NK-92 treated with Interleukin-12 subunit alpha and Interleukin-12 subunit beta, amount 100 ng/mL, for 24 hours (cell line): Measurements from ENCODE around the gene SLC2A5.

Source experiments
- DNase-seq: peaks from one replicate; lab custom pipeline; 2025; lab: John Stamatoyannopoulos, UW

The SLC2A5 gene

DNA sequence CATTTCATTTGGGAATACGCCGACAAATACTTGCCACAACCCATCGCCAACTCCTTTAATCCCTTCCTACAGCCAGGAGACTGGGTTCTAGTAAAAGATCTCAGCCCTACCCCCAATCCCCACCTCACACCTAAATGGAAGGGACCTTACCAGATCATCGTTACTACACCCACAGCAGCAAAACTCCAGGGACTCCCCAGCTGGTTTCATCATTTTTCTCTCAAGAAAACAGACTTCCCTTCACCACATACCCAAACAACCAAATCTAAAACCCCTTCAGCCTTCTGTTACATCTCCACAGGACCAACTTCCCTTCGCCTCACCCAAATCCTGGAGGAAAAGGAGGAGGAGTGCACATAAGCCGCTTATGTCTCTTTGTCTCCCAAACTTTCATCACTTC, 23.7 kb upstream of the SLC2A5 start:
- DNase-seq = no peak

DNA sequence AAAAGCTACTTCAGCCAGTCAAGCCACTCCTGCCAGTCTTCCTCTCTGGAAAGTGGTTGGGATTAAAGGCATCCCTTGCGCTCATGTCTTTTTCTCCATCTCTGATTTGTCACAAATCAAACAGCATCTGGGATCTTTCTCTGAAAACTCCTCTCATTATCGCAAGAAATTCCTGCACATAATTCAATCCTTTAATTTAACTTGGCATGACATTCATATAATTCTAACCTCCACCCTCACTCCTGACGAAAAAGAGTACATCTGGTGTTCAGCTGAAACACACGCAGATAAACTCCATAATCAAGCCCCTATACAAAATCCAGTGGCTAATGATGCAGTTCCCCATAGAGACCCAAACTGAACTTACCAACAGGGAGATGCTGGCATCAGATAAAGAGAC, 19.4 kb upstream of the SLC2A5 start:
- no peak for DNase-seq

DNA sequence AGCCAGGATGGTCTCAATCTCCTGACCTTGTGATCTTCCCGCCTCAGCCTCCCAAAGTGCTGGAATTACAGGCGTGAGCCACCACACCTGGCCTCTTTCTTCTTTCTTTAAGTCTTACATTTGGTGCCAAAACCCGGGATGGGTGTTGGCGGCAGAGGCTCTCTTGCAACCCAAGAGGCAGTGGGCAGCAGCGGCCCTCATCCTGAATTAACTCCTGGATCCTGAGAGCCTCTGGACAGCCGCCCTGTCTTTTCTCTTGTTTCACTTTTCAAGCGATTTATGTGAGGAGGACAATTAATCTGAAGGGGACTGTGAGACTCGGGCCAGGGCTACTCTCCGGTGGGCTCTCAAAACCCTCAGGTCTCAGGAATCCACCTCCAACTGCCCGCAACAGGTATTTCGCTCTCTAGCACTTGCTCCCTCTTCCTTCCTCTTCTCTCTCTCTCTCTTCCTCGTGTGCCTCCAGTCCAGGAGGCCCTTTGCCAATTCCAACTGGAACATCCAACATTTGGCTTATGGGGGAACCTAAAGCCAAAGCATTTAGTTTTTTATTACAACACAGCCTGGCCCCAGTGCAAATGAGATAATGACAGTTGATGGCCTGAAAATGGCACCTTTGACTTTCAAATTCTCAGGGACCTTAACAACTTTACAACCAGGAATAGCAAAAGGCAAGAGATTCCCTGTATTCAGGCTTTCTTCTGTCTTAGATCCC, 18.1 kb upstream of the SLC2A5 start:
- no peak for DNase-seq

GRCh38 chr1:9086796-9087195, 17.4 kb upstream of the SLC2A5 start:
- no peak for DNase-seq

DNA sequence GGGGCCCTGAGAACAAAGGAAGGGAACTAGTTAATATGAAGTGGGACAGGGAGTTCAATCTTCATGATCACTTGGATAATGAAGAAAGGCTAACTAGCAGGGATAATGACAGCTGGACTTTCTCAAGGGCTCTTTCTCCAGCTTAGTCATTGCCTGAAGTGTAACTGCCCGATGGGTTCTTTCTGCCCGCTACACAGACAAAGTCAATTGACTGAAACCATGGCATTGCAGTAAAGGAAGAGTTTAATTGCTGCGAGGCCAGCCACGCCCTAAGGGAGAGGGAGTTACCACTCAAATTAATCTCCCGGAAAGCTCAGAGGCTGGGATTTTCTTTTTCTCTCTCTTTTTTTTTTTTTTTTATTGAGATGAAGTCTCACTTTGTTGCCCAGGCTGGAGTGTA, 16.6 kb upstream of the SLC2A5 start:
- no peak for DNase-seq

DNA sequence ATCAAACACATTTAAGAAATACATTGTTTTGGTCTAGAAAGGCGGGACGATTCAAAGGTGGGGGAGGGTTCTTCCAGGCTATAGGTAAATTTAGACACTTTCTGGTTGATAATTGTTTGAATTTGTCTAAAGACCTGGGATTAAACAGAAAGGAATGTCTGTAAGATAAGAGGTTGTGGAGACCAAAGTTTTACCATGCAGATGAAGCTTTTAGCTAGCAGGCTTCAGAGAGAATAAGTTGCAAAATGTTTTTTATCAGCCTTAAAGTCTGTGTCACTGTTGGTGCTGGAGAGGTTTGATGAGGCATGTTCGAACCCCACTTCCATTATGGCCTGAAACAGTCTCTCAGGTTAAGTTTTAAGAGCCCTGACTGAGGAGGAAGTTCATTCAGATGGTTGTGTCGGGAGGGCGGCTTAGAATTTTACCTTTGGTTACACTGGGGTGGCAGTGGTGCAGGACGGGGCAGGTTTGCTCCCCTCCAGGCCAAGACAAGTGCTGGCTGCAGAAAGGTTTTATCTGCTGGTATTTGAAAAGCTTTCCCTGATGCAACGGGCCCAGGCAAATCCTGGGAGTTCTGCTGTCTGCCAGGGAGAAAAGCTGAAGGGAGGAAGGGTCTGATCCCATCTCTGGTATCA, 16.0 kb upstream of the SLC2A5 start:
- no peak for DNase-seq

- no peak for DNase-seq
Observed at GRCh38 chr1:9084906-9085305, 15.5 kb upstream of the SLC2A5 start.

DNA sequence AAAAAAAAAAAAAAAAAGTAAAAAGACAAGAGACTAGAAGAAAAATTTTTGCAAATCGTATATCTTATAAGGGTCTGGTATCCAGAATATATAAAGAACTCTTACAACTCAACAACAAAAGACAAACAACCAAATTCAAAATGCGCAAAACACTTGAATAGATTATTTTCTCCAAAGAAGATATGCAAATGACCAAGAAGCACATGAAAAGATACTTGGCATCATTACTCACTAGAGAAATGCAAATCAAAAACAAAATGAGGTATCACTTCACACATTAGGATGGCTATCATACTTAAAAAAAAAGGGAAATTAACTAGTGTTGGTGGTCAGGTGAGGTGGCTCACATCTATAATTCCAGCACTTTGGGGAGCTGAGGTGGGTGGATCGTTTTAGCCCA, 12.0 kb upstream of the SLC2A5 start:
- DNase-seq = no peak

GRCh38 chr1:9080705-9081291, 11.4 kb upstream of the SLC2A5 start:
- DNase-seq = no peak

DNA sequence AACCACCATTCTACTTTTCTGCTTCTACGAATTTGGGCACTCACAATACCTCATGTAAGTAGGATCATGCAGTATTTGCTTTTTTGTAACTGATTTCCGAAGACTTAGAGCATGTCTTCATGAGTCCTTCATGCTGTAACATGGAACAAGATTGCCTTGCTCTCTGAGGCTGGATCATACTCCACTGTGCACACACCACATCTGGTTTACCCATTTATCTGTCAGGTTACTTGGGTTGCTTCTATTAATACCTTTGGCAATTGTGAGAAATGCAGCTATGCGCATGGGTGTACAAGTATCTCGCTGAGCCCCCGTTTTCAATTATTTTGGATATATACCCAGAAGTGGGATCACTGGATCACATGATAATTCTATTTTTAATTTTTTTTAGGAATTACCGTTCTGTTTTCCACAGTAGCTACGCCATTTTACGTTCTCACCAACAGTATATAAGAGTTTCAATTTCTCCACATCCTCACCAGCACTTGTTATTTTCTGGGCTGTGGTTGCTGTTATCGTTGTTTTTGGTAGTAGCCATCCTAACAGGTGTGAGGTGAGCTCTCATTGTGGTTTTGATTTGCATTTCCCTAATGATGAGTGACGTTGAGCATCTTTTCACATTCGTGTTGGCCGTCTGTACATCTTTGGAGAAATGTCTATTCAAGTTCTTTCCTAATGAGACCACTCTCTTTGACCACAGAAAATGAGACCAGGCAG, 10.7 kb upstream of the SLC2A5 start:
- DNase-seq = no peak

- DNase-seq = no peak
Observed at GRCh38 chr1:9078752-9079500, 9.5 kb upstream of the SLC2A5 start.

DNA sequence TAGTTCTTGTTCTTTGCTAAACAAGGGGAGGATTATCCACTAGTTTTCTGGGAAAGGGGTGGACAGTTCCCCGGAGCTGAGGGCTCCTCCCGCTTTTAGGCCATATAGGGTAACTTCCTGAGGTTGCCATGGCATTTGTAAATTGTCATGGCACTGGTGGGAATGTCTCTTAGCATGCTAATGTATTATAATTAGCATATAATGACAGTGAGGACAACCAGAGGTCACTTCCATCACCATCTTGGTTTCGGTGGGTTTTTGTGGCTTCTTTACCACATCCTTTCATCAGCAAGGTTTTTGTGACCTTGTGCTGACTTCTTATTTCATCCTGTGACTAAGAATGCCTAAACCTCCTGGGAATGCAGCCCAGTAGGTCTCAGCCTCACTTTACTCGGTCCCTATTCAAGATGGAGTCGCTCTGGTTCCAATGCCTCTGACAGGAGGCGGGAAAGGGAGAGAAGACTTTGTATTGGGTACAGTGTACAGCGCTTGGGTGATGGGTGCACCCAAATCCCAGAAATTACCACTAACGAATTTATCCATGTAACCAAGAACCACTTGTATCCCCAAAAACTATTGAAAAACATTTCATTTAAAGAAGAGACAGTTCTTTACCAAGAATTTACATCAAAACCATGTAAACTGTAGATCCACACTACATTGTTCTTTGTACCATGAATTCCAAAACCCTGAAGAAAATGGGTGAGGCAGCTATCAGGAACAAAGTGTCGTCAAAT, 8.7 kb upstream of the SLC2A5 start:
- DNase-seq = peak; percentile 32

DNA sequence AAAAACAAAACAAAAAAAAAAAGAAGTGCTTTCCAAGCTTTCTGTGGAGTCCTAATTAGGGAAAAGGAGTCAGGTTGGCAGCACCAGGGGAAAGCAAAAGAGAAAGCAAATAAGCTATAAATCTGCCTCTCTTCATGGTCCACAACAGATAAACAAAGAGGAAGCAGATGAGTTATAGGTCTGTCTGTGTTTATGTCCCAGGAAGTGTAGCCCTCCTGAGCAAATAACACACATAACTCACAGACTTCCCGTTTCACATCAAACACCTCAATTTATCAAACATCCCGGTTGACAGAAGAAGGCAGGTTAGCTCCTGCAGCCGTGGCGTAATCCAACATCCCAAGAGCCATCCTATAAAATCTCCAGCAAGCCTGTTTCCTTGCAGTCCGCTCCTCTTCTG, 5.6 kb upstream of the SLC2A5 start:
- no peak for DNase-seq

DNA sequence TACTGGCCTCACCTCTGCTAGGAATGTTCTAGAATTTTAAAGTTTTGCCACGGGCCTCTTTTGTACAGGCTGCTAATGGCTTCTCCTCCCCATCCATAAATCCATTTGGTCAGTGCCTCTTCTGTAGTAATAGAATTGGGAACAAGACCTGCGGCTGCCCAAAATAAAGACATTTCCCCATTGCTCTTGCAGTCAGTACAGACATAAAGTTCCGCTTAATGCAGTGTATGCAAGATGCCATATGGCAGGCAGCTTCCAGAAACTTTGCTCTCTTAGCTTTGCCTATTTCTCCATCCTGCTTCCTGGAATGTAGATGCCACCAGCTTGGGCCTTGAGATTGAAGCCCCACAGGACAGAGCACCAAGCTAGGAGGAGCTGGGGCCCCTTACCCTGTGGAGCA, 3.7 kb upstream of the SLC2A5 start:
- no peak for DNase-seq

DNA sequence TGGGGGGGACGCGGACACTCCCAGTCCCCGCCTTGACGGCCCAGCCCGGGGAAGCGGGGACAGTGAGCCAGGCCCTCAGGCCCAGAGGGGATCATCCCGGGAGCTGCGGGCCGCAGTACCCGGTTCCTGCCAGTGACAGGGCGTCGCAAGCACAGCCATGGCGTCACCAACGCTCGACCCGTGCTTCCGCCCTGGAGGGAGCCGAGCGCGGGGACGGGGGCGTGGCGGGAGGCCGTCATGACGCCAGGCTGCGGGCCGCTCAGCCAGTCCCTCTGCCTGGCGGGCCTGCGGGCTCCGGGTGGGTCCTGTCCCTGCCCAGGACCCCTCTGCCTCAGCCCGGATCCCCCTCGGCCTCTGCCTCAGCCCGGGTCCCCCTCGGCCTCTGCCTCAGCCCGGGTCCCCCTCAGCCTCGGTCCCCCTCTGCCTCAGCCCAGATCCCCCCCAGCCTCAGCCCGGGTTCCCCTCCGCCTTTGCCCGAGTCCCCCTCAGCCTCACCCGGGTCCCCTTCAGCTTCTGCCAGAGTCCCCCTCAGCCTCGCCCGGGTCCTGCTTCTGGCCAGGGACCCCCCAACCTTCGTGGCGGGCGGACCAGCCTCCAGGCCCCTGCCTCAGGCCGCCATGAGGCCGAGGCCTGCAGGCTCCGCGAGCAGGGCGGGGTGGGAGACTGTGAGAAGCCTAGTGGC, 2.3 kb upstream of the SLC2A5 start:
- DNase-seq = no peak

DNA sequence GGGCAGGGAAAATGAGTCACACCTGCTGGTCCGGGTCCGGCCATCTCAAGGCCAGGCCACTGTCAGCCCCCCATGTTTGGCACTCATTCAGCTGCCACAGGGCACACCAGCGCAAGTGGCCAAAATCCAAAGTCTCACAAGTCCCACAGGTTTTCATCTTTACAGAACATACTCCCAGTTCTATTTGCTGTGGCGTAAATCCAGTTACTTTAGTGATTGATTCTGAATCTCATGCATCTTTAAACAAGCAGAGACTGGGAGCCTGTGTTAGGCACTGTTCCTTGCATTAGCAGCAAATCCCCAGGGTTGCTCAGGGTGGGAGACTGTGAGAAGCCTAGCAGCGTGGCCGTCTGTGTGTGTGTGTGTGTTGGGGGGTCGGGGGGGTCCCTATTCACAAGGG, 1.1 kb upstream of the SLC2A5 start:
- no peak for DNase-seq

- DNase-seq = no peak
Observed at GRCh38 chr1:9068981-9069325, 482 bp downstream of the SLC2A5 start.

DNA sequence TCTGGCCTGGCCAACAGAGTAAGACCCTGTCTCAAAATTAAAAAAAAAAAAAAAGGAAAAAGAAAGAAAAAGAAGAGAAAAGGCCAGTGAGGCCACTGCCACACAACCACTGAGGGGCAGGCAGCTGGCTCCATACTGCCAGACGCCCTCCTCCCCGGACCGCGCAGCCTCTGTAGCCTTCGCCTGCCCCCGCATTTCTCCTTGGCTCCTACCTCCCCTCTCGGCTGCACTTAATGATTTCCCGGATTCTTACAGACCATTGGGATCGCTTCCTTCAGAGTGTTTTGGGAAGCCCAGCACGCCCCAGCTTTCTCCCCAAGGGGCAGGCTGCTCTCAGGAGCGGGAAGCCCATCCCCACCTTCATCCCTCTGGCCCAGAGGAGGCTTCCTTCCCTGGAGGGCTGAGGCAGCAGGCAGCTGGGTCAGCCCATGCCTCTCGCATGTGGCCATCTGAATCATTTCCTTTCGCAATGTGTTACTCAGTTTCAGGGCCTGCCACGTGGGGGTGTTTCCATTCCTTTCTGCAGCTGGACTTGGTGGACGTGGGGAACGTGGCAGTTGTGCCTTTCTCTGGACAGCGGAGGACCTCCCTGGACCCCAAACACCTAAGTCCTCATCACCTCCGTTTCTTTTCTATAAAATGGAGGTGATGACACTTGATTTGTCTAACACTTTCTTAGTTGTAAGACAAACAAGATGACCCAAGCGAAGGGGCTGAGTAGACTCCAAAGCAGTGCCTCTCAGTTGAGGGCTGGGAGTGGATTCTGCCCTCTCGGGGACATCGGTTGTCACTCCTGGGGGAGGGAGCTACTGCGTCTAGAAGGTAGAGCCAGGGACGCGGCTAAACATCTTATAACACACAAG, 2.3 kb downstream of the SLC2A5 start:
- peak; percentile 47 for DNase-seq

DNA sequence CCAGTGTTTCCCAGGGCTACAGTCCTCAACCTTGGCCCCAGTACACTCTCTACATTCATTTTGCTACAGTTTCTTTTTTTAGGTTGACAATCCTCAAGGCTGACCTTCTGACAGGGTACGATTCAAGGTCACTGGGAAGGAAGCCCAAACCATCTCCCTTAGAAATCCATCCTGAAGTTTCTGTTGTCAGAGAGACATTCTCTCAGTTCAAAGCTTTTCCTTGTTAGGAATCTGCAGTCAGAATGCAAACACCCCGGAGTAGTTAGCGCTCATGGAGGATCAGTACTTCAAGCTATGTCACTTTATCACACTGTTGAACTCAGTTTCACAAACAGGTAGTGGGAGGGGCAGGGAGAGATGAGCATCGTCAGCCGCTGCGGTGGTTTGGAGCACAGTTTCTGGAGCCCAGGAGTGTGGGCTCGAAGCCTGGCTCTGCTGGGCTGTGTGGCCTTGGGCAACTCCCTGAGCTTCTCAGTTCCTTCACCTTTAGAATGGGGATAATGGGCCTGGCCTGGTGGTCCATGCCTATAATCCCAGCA, 4.2 kb downstream of the SLC2A5 start:
- DNase-seq = no peak

DNA sequence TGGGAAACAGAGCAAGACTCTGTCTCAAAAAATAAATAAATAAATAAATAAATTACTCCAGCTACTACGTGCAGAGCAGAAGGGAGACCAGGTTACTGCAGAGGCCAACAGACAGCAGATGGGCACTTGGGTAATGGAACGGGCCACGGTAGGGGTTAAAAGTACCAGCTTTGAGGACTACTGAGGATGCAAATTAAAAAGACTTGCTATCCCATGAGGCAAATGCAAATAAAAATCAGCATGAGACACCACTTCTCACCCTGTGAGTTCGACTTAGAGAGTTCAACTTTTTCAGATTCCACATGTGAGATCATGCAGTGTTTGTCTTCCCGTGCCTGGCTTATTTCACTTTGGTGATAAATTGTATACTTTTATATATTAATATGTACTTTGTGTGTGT, 6.6 kb downstream of the SLC2A5 start:
- no peak for DNase-seq
